ENCODE results near the gene TOMT.

Gene TOMT

GRCh38 chr11:72088076-72088808 lies 17.5 kb upstream of the TOMT start:
- no peak for DNase-seq

- DNase-seq = peak; percentile 13 to 55
These were observed 14.4 kb upstream of the TOMT start for GRCh38 chr11:72091292-72091691.

DNA sequence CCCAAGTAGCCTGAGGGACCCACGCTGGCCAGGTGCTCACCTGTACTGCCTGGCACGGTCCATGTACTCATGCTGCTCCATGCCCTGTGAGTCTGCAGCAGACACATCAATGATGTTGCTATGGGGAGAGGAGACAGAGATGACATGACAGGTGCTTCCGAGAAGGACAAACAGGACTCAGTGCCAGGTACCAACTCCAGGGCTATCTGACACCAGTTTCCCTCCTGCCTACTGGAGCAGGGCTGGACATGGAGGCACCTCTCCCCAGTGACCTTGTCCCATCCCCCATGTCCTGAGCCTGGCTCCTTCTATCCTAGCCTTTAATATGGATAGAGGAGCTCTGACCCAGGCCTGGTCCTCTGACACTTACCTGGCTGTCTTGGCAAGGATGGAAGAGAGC lies 7.0 kb upstream of the TOMT start:
- no peak for DNase-seq

- DNase-seq = no peak
These were observed 5.7 kb upstream of the TOMT start for GRCh38 chr11:72100009-72100408.

- DNase-seq = no peak
These were observed 5.3 kb upstream of the TOMT start for GRCh38 chr11:72100462-72100861.

DNA sequence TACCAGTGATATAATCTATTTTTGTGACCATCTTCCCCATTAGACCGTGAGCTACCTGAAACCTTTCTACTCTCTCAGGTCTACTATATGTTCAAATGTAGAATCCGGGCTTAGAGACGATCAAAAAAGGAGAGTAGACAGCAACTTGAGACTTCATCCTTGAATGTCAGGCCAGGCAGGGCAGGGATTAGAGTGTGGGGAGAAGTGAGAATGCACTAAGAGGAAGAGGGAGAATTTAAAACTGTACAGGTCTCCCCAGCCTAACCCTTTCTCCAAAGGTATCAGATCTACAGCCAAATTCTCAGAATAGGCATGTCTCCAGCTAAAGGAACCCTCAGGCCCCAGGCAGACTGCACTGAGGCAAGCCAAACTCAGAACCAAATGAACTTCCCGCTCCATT lies 3.6 kb upstream of the TOMT start:
- no peak for DNase-seq

GRCh38 chr11:72102631-72102945 lies 3.1 kb upstream of the TOMT start:
- no peak for DNase-seq

DNA sequence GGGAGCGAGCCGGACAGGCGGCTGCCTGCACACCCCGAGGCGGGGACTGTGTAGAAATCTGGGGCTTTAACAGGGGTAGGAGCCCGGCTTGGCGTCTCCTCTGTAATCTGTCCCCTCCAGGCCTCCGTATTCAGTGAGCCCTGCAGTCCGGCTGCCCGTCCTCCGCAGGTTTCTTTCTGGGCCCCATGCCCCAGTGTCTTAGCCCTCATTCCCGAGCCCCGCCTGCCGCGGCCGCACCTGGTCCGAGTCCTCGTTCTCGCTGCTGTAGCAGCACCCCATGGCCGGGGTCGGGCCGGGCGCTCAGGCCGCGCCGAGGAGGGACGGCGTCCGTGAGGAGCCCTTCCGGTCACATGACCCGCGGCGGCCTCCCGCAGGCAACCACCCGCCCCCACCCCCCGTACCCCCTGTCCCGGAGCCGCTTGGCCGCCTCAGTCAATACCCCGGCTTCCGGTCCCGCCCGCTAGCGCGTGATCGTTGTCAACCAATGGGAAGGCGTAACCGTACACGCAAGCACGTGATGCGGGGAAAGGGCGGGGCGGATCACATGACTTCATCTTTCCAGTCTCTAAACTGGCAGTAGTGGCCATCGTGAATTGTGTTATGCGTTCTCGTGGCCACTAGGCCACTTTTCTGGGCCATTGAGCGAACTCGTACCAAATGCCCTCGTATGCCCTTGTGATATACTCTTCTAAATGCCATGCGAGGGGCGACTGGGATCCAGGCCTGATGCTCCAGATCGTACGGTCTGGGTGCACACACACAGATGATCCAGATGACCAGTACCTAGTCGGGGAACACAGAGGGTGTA lies 2.6 kb upstream of the TOMT start, which contains the start of gene LAMTOR1:
TSS of gene LAMTOR1 (minus strand) at position 352 of the 808 bp plus-strand sequence. CDS start at position 279, 73 bp downstream.
- peak; percentile 98 for DNase-seq

GRCh38 chr11:72103754-72104167 lies 2.0 kb upstream of the TOMT start:
- DNase-seq = no peak

DNA sequence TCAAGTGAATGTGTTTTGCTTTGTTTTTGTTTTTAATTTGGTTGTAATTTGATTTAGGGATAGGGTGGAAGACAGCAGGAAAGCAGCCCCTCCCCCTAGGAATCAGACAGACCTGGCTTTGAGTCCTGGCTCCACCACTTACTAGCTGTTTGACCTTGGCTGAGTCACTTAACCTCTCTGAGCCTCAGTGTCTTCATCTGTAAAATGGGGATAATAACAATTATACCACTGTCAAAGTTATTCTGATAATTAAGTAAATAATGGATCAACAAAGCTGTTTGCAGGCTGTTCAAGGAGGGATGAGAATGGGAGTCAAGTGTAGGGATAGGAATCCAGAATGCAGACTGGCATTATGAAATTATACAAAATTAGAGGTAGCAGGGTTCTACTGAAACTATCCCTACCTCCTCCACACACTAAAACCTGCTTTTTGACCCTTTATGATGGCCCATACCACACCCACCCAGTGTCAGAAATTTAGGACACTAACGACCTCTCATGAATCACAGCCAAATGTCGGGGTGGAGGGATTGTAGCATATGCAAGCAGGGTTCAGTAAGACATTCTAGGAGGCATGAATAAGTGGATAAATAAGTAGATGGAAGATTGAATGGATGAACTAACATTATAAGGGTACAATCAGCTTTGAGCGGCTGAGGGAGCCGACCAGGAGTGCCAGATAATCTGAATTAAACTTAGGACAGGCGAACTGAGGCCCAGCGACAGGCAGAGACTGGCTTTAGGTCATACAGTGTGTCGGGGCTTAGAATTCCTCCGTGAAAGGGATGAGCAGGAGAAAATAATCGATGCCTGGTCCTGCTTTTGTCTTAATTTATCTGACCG lies 5.8 kb downstream of the TOMT start:
- DNase-seq = no peak

GRCh38 chr11:72112143-72112977 lies 6.6 kb downstream of the TOMT start, which contains the start of gene ANAPC15:
TSS of gene ANAPC15 (minus strand) at chr11:72112695. CDS start at chr11:72111276, 1,419 bp downstream.
- DNase-seq = peak; percentile 100

DNA sequence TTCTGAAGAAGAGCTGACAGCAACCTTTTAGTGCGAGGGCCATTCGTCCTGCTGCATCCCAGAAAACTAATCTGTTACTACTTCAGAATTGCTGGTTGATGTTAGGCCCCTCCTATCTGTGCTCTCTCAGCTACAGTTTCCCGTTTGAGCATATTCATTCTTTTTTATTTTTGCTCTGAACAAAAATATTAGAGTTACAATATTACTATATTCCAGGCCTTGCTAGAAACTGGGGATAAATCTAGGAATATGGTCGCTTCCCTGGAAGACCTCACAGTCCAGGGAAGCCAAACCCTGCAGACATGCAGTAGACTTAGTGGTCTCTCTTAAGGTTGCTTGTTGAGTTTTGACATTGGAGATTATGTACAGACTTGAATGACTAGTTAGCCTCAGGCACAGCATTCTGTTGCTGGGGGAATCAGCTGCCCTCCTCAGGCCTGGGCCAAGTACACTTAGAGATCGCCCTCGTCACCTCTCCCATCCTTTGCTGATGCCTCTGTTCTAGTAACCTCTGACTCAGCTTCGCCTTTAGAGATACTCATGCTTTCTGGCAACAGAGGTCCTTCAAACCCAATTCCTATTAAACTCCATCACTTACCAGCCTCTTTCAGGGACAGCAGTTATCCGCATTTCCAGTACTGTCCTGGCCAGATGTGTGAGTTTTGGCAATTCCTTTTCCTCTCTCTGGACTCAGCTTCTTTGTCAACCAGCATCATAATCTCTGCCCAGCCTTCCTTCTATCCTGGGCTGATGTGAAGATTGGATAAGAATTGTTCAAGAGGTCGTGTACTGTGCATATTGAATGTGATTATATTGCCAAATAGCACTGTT lies 7.5 kb downstream of the TOMT start:
- no peak for DNase-seq

DNA sequence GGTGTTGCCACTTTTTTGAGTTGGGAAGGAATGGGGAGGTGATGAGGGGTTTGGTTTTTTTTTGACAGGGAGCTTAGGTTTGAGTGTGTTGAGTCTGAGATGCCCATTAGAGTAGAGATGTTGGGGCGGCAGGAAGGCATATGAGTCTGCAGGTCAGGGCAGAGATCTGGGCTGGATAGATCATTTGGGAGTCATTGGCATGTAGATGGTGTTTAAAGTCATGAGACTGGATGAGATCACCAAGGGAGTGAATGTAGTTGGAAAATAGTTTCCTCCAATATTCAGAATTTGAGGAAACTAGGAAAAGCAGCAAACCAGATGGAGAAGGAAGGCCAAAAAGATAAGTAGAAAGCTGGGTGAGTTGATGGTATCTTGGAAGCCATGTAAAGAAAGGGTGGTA lies 8.8 kb downstream of the TOMT start:
- no peak for DNase-seq

GRCh38 chr11:72116019-72116755 lies 10.5 kb downstream of the TOMT start:
- no peak for DNase-seq

GRCh38 chr11:72119198-72119597 lies 13.5 kb downstream of the TOMT start:
- no peak for DNase-seq

DNA sequence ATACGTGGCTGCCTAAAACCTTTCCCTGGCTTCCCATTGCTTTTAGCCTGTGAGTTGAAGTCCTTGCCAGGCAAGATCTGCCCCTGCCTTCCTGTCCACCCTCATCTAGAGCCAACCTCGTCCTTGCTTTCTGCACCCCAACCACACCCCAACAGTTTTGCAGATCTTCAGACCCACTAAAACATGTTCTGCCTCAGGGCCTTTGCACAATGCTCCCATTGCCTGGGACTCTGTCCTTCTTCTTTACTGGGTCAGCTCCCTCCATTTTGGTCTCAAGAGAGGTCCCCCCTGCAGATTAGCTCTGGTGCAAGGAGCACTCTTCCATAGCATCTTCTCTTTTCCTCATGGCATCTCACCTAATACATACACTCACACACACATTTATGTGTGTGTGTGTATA lies 15.2 kb downstream of the TOMT start:
- DNase-seq = no peak

DNA sequence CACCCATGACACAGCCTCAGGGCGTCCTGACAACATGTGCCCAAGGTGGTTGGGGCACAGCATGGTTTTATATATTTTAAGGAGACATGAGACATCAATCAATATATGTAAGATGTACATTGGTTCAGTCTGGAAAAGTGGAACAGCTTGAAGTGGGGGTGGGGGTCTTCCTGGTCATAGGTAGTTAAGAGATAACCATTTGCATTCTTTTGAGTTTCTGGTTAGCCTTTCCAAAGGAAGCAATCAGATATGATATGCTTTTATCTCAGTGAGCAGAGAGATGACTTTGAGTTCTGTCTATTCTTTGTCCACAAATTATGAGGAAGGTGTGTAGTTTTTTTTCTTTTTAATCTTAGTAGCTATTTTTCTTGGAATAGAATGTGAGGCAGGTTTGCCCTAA lies 16.9 kb downstream of the TOMT start:
- DNase-seq = no peak

DNA sequence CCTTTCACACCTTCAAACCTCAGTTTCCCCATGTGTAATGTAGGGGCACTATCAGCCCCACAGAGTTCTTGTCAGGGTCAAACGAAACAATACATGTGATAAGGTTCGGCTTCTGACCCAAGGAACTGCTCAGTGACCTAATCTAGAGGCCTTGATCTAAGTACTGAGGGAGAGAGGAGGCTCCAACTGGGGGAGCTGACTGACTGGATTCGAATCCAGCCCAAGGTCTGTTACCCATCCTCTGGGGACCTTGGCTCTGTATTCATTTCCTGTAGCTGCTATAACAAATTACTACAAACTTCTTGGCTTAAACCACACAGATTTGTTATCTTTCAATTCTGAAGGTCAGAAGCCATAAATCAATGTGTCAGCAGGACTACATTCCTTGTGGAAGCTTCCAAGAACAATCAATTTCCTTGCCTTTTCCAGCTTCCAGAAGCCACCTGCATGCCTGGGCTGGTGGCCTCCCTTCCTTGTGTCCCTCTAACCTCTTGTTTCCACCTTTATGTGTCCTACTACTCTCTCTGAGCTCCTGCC lies 17.5 kb downstream of the TOMT start:
- DNase-seq = no peak

DNA sequence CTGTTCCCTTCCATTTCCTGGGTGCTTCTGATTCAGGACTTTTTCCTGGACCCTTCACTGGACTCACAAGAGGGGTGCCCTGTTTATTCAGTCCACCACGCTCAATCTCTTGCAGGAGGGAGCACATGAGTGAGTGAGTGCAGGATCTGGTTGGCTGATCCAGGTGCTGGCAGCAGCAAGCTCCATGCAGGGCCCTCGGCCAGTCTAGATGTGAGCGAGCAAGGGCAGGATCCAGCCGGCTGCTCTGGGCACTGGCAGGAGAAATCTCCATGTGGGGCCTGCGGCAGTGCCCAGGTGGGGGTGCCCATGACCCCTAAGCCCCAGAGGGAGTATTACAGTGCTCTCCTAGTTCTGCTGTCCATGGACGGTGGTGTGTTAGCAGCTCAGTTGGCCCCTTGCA lies 18.3 kb downstream of the TOMT start:
- DNase-seq = no peak

GRCh38 chr11:72125956-72126355 lies 20.2 kb downstream of the TOMT start:
- DNase-seq = no peak

All from SW 1271 (cell line).